Suprapubic skin (tissue), 4 donors: Measurements from ENCODE around the gene NRG4. TPM values are rescaled to one million over a fixed set of nuclear protein-coding genes. Genes with fewer than 3 reads are reported as not detected.

Experiments
- DNase-seq, 2 donors: peaks; one replicate each; pipeline ENCODE4 v3.0.0-alpha.2; 2019; ENCODE audit warnings: low spot score in 2 of 2
- H3K27ac ChIP-seq: fragments of 200-600 bp; sonication (generic); one replicate; pipeline ENCODE4 v1.5.1; 2019
- H3K27me3 ChIP-seq: fragments of 200-600 bp; sonication (generic); one replicate; pipeline ENCODE4 v1.5.1; 2019
- H3K36me3 ChIP-seq: fragments of 200-600 bp; sonication (generic); one replicate; pipeline ENCODE4 v1.5.1; 2019
- H3K4me1 ChIP-seq: fragments of 200-600 bp; sonication (generic); one replicate; pipeline ENCODE4 v1.5.1; 2019
- H3K4me3 ChIP-seq: fragments of 200-600 bp; sonication (generic); one replicate; pipeline ENCODE4 v1.5.1; 2019; ENCODE audit warnings: mild to moderate bottlenecking
- H3K9me3 ChIP-seq: fragments of 200-600 bp; sonication (generic); one replicate; pipeline ENCODE4 v1.5.1; 2019
- CTCF ChIP-seq, 2 donors: fragments of 200-600 bp in 1 of 2; fragments of 450-650 bp in 1 of 2; sonication (generic) in 1 of 2; IDR thresholded peaks; one replicate each; pipeline ENCODE4 v1.5.1; 2016 to 2019; ENCODE audit warnings: antibody characterized with exemption in 2 of 2, mild to moderate bottlenecking in 1 of 2, moderate library complexity in 1 of 2
- EP300 ChIP-seq: sonication (generic); formaldehyde crosslinking; IDR thresholded peaks from one replicate; pipeline ENCODE4 v1.6.1; 2017; ENCODE audit warnings: antibody characterized with exemption
- POLR2A ChIP-seq, 2 donors: fragments of 450-650 bp; IDR thresholded peaks; one replicate each; pipeline ENCODE4 v1.6.1; 2017; ENCODE audit warnings: antibody characterized with exemption in 2 of 2, mild to moderate bottlenecking in 2 of 2, moderate library complexity in 2 of 2
- POLR2AphosphoS5 ChIP-seq, 3 donors: sonication (generic); formaldehyde crosslinking; IDR thresholded peaks; one replicate each; pipeline ENCODE4 v1.6.1; 2017; ENCODE audit warnings: antibody characterized with exemption in 3 of 3
- WGBS: methylation state at CpG from one replicate; pipeline ENCODE4 v1.1.5; 2018; 5-methylcytosine and 5-hydroxymethylcytosine counted together
- total RNA-seq, 4 donors: library from RNA; depleted of rRNA; stranded (reverse); fragments of >200 nt; gene quantifications; one replicate each; pipeline ENCODE4 v1.1.0, GENCODE V29; 2016

The NRG4 gene
- total RNA-seq = 1 to 10 TPM in 3 of 4 donors, under 1 TPM in 1; 0.17 to 4.6 (median 2.9) TPM

GRCh38 chr15:76011627-76012551 lies at the start of gene NRG4:
Gene NRG4, minus strand, starts transcription at chr15:76012424. Its CDS starts 1,194 bp downstream, at chr15:76011230.
- WGBS = 20% methylated on average over 13 of the region's 13 CpGs
- no peak for DNase-seq
- TF ChIP-seq POLR2AphosphoS5 (IDR thresholded peaks at IDR 0.05) (no peak), EP300 (no peak), POLR2A (IDR thresholded peaks at IDR 0.05) (no peak), CTCF (IDR thresholded peaks at IDR 0.05) (no peak)
- H3K9me3 ChIP-seq = no peaks in the 10 kb centered on the region
- no peak within 1 kb of the TSS for H3K27ac ChIP-seq
- H3K27me3 ChIP-seq = no peaks in the 10 kb centered on the region
- H3K36me3 ChIP-seq = no peaks in the 10 kb centered on the region
- peaks cover 4% of the 10 kb centered on the region for H3K4me1 ChIP-seq
- no peak within 1 kb of the TSS for H3K4me3 ChIP-seq

DNA sequence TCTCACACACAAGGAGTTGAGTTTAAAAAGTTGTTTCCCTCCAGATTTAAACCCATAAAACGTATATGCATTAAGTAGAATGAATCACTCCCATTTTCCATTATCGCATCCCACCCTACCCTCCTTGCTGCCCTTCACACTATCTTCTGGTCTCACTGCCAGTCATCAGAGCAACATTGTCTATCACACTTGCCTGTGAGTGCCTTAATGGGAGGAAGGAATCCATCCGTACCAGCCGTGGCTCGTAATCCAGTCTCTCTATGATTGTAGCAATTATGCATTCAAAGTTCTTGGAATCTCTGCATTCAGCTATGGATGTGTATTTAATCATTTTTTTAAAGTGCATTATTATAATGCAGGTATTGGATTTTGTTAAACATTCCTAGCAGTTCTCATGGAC lies 49.5 kb upstream of the NRG4 start:
- Histone ChIP-seq H3K27me3 (peaks cover 12% of the 10 kb centered on the region), H3K36me3 (no peaks in the 10 kb centered on the region), H3K4me1 (peaks cover 25% of the 10 kb centered on the region), H3K27ac (no peak overlapping the region), H3K9me3 (no peaks in the 10 kb centered on the region), H3K4me3 (no peak overlapping the region)
- TF ChIP-seq POLR2AphosphoS5 (IDR thresholded peaks at IDR 0.05) (no peak), CTCF (IDR thresholded peaks at IDR 0.05) (no peak), EP300 (no peak), POLR2A (IDR thresholded peaks at IDR 0.05) (no peak)
- 73% methylated on average over 5 of the region's 5 CpGs for WGBS
- no peak for DNase-seq

- no peaks in the 10 kb centered on the region for H3K9me3 ChIP-seq
- H3K27ac ChIP-seq = no peak overlapping the region
- no peaks in the 10 kb centered on the region for H3K36me3 ChIP-seq
- H3K4me3 ChIP-seq = peak overlapping the region; percentile 81
- H3K4me1 ChIP-seq = peaks cover 27% of the 10 kb centered on the region
- peaks cover 12% of the 10 kb centered on the region for H3K27me3 ChIP-seq
- WGBS = 13% methylated on average over 15 of the region's 20 CpGs
- TF ChIP-seq POLR2A (IDR thresholded peaks at IDR 0.05) (no peak), POLR2AphosphoS5 (IDR thresholded peaks at IDR 0.05) (no peak), CTCF (IDR thresholded peaks at IDR 0.05) (no peak), EP300 (no peak)
- no peak for DNase-seq
These were observed 48.1 kb upstream of the NRG4 start for GRCh38 chr15:76060118-76060989.

GRCh38 chr15:76059320-76060117 lies 47.3 kb upstream of the NRG4 start, which contains the start of gene TMEM266:
Gene TMEM266, plus strand, starts transcription at chr15:76059985. Its CDS starts 74,279 bp downstream, at chr15:76134264.
- no peak for DNase-seq
- Histone ChIP-seq H3K27ac (no peak within 1 kb of the TSS), H3K27me3 (peaks cover 15% of the 10 kb centered on the region)

More at GRCh38 chr15:76059320-76060117, 47.3 kb upstream of the NRG4 start, which contains the start of gene TMEM266:
- H3K9me3 ChIP-seq = no peaks in the 10 kb centered on the region
- peak within 1 kb of the TSS; percentile 81 for H3K4me3 ChIP-seq
- H3K36me3 ChIP-seq = no peaks in the 10 kb centered on the region
- peaks cover 27% of the 10 kb centered on the region for H3K4me1 ChIP-seq
- TF ChIP-seq EP300 (no peak), POLR2A (IDR thresholded peaks at IDR 0.05) (no peak), CTCF (IDR thresholded peaks at IDR 0.05) (no peak), POLR2AphosphoS5 (IDR thresholded peaks at IDR 0.05) (no peak)
- WGBS = under 1% methylated on average over 54 of the region's 107 CpGs
